CD1c-positive myeloid dendritic cell (primary cell): ENCODE measurements around the gene SMIM8.
A peak's percentile ranks its signal among the peaks of the same experiment; 100 is the strongest.
"Not testable (repeated sequence)": the region's sequence is repeated elsewhere in the genome, so short reads cannot be mapped to it uniquely, and the experiment has no call there.

Experiments
- DNase-seq: peaks from one replicate; pipeline ENCODE4 v3.0.0-alpha.2; 2016; ENCODE audit errors: extremely low spot score

SMIM8 gene

GRCh38 chr6:87322304-87323212 is at the start of gene SMIM8:
SMIM8 (plus strand) TSS chr6:87322588; CDS start chr6:87337032, 14,444 bp downstream.
- peak; percentile 87 for DNase-seq

- no peak for DNase-seq
Observed at GRCh38 chr6:87274660-87275274, 47.6 kb upstream of the SMIM8 start.

- DNase-seq, result no peak
Observed at GRCh38 chr6:87276624-87277023, 45.8 kb upstream of the SMIM8 start.

GRCh38 chr6:87277123-87277522 is 45.3 kb upstream of the SMIM8 start:
- DNase-seq, result no peak

GRCh38 chr6:87279196-87279595 is 43.2 kb upstream of the SMIM8 start:
- no peak for DNase-seq

GRCh38 chr6:87281426-87281825 is 41.0 kb upstream of the SMIM8 start:
- no peak for DNase-seq

GRCh38 chr6:87282743-87283142 is 39.6 kb upstream of the SMIM8 start:
- DNase-seq, result no peak

- DNase-seq, result no peak
Observed at GRCh38 chr6:87283461-87283860, 38.9 kb upstream of the SMIM8 start.

GRCh38 chr6:87287251-87287650 is 35.1 kb upstream of the SMIM8 start:
- DNase-seq, result no peak

GRCh38 chr6:87289571-87289970 is 32.8 kb upstream of the SMIM8 start:
- DNase-seq, result no peak

- no peak for DNase-seq
Observed at GRCh38 chr6:87291883-87292282, 30.5 kb upstream of the SMIM8 start.

GRCh38 chr6:87293526-87293925 is 28.9 kb upstream of the SMIM8 start:
- no peak for DNase-seq

GRCh38 chr6:87297119-87297518 is 25.3 kb upstream of the SMIM8 start:
- no peak for DNase-seq

- DNase-seq, result not testable (repeated sequence)
Observed at GRCh38 chr6:87301277-87301676, 21.1 kb upstream of the SMIM8 start.

GRCh38 chr6:87308970-87309369 is 13.4 kb upstream of the SMIM8 start:
- DNase-seq, result no peak

- DNase-seq, result no peak
Observed at GRCh38 chr6:87312860-87313259, 9.5 kb upstream of the SMIM8 start.

GRCh38 chr6:87315071-87315470 is 7.3 kb upstream of the SMIM8 start:
- DNase-seq, result no peak

GRCh38 chr6:87319271-87319987 is 3.0 kb upstream of the SMIM8 start:
- no peak for DNase-seq

GRCh38 chr6:87323880-87324279 is 1.5 kb downstream of the SMIM8 start:
- DNase-seq, result not testable (repeated sequence)

GRCh38 chr6:87330961-87331360 is 8.6 kb downstream of the SMIM8 start:
- DNase-seq, result no peak

GRCh38 chr6:87333033-87333432 is 10.6 kb downstream of the SMIM8 start:
- DNase-seq, result no peak

GRCh38 chr6:87333591-87334181 is 11.3 kb downstream of the SMIM8 start:
- DNase-seq, result no peak
